GM12878 (cell line): ENCODE data around the gene DPH1. TPM values are rescaled to one million over a fixed set of nuclear protein-coding genes. Genes with fewer than 3 reads are reported as not detected.

Source experiments
- ATAC-seq: fragments of 200-7000 bp; cut with Tn5 transposase; 3 replicates; pipeline ENCODE4 v1.9.1; 2020; ENCODE audit warnings: mild to moderate bottlenecking, moderate library complexity
- BruUV-seq: library from RNA; stranded (reverse); fragments of 400-500 nt; replicated peaks from 2 replicates; lab custom pipeline; 2021; lab: Mats Ljungman, UMichigan
- CTCF ChIA-PET: fragments of 300-600 bp; sonication (Branson Sonifier 250); formaldehyde crosslinking; extraction: SDS; loops from one replicate; lab custom pipeline; 2021; ENCODE audit warnings: inconsistent platforms; lab: Yijun Ruan, JAX
- POLR2A ChIA-PET: fragments of 350-600 bp; formaldehyde crosslinking; extraction: SDS; loops from one replicate; lab custom pipeline; 2021; ENCODE audit warnings: inconsistent platforms; lab: Charles Lee
- RAD21 ChIA-PET: fragments of 300-600 bp; sonication (Branson Sonifier 250); formaldehyde crosslinking; loops from one replicate; lab custom pipeline; 2023; ENCODE audit warnings: antibody characterized with exemption; ENCODE audit not compliant: unreplicated experiment; lab: Charles Lee
- SMC1A ChIA-PET: fragments of 300-600 bp; sonication (Branson Sonifier 250); formaldehyde crosslinking; loops from one replicate; lab custom pipeline; 2023; ENCODE audit not compliant: unreplicated experiment, uncharacterized antibody; lab: Charles Lee
- DNase-seq: peaks from one replicate; pipeline ENCODE4 v3.0.0-alpha.2; 2011; ENCODE audit warnings: low read depth, low spot score
- FAIRE-seq: peaks from 3 replicates; lab custom pipeline; 2011; peaks lifted over from hg19 to GRCh38; lab: Jason Lieb, UNC
- H2AFZ ChIP-seq: 2 replicates; pipeline ENCODE4 v1.6.0; 2011; ENCODE audit warnings: low read depth, low read length, control low read depth; ENCODE audit not compliant: control insufficient read depth
- H3K27ac ChIP-seq: 2 replicates; pipeline ENCODE4 v1.5.1; 2011; ENCODE audit warnings: control low read depth; ENCODE audit not compliant: control insufficient read depth, insufficient read depth
- H3K27me3 ChIP-seq, 2 experiments: replicated peaks in 1 of 2; 2 replicates each; pipeline versions ENCODE4 v1.6.0 to v1.6.1; 2011; ENCODE audit warnings: low read length in 1 of 2; ENCODE audit not compliant: control insufficient read depth in 2 of 2, insufficient read depth in 2 of 2
- H3K36me3 ChIP-seq, 2 experiments: 2 replicates each; pipeline ENCODE4 v1.5.1; 2011; ENCODE audit warnings: low read length in 1 of 2; ENCODE audit not compliant: control insufficient read depth in 2 of 2, insufficient read depth in 2 of 2
- H3K4me1 ChIP-seq: 2 replicates; pipeline ENCODE4 v1.6.1; 2011; ENCODE audit warnings: mild to moderate bottlenecking, low read length, moderate library complexity, mixed read lengths; ENCODE audit not compliant: control insufficient read depth, insufficient read depth
- H3K4me2 ChIP-seq: 2 replicates; pipeline ENCODE4 v1.6.0; 2011; ENCODE audit warnings: control low read depth; ENCODE audit not compliant: control insufficient read depth, insufficient read depth
- H3K4me3 ChIP-seq: fragments of 200-600 bp; sonication (generic); 2 replicates; pipeline ENCODE4 v1.5.1; 2016
- H3K79me2 ChIP-seq: 2 replicates; pipeline ENCODE4 v1.6.0; 2011; ENCODE audit warnings: low read length; ENCODE audit not compliant: control insufficient read depth, insufficient read depth
- H3K9ac ChIP-seq: 2 replicates; pipeline ENCODE4 v1.8.0; 2011; ENCODE audit warnings: low read length, control low read depth, mixed read lengths; ENCODE audit not compliant: control insufficient read depth, insufficient read depth
- H3K9me3 ChIP-seq: replicated peaks from 3 replicates; pipeline ENCODE4 v1.5.1; 2011; ENCODE audit warnings: mild to moderate bottlenecking, low read length; ENCODE audit not compliant: control insufficient read depth, insufficient read depth
- H4K20me1 ChIP-seq: 2 replicates; pipeline ENCODE4 v1.6.0; 2011; ENCODE audit not compliant: control insufficient read depth, insufficient read depth
- CUX1 ChIP-seq: IDR thresholded peaks from 2 replicates; pipeline ENCODE4 v1.6.1; 2012; ENCODE audit warnings: improper control_type of control experiment, low read depth, low read length; ENCODE audit not compliant: insufficient replicate concordance
- DPF2 ChIP-seq: fragments of 450-650 bp; IDR thresholded peaks from 2 replicates; pipeline ENCODE4 v1.6.1; 2017; ENCODE audit warnings: mild to moderate bottlenecking
- GABPA ChIP-seq: IDR thresholded peaks from 2 replicates; pipeline ENCODE4 v1.6.1; 2014; ENCODE audit warnings: antibody characterized with exemption, low read depth, mild to moderate bottlenecking, inconsistent platforms
- HDAC2 ChIP-seq: fragments of 200-600 bp; sonication (generic); IDR thresholded peaks from 2 replicates; pipeline ENCODE4 v1.6.1; 2017
- HDAC6 ChIP-seq: fragments of 200-600 bp; sonication (generic); IDR thresholded peaks from one replicate; pipeline ENCODE4 v1.8.0; 2017; ENCODE audit warnings: antibody characterized with exemption; ENCODE audit not compliant: unreplicated experiment
- HDGF ChIP-seq: fragments of 450-650 bp; IDR thresholded peaks from 2 replicates; pipeline ENCODE4 v1.6.1; 2016; ENCODE audit warnings: antibody characterized with exemption
- KDM1A ChIP-seq: fragments of 200-600 bp; sonication (generic); IDR thresholded peaks from 2 replicates; pipeline ENCODE4 v1.6.1; 2016; ENCODE audit warnings: borderline replicate concordance
- MEF2B ChIP-seq: fragments of 450-650 bp; IDR thresholded peaks from 2 replicates; pipeline ENCODE4 v1.6.1; 2018; ENCODE audit warnings: mild to moderate bottlenecking, moderate library complexity; ENCODE audit not compliant: partially characterized antibody, poor library complexity, severe bottlenecking
- MYB ChIP-seq: fragments of 150-350 bp; IDR thresholded peaks from 2 replicates; pipeline ENCODE4 v1.6.1; 2014; ENCODE audit warnings: mild to moderate bottlenecking, low read depth, low read length, borderline replicate concordance
- NR2C2 ChIP-seq: IDR thresholded peaks from 2 replicates; pipeline ENCODE4 v1.6.1; 2011; ENCODE audit warnings: borderline replicate concordance, low read depth; ENCODE audit not compliant: control insufficient read depth, insufficient read length
- PAX8 ChIP-seq: fragments of 450-650 bp; IDR thresholded peaks from 2 replicates; pipeline ENCODE4 v1.6.1; 2017; ENCODE audit warnings: mild to moderate bottlenecking, moderate library complexity
- POLR2A ChIP-seq: IDR thresholded peaks from 2 replicates; pipeline ENCODE4 v1.6.1; 2011; ENCODE audit warnings: low read depth, mild to moderate bottlenecking, low read length
- SKIL ChIP-seq: fragments of 450-650 bp; IDR thresholded peaks from 2 replicates; pipeline ENCODE4 v1.6.1; 2017; ENCODE audit warnings: mild to moderate bottlenecking, low read depth, inconsistent platforms; ENCODE audit not compliant: poor library complexity, severe bottlenecking
- SMC3 ChIP-seq: IDR thresholded peaks from 2 replicates; pipeline ENCODE4 v1.6.1; 2011; ENCODE audit warnings: low read length, improper control_type of control experiment, borderline replicate concordance
- ZBTB4 ChIP-seq: fragments of 450-650 bp; formaldehyde crosslinking; IDR thresholded peaks from 2 replicates; pipeline ENCODE4 v1.4.0; 2022; ENCODE audit warnings: mild to moderate bottlenecking, moderate library complexity
- WGBS: methylation state at CpG from one replicate; pipeline ENCODE4 v1.1.6; 2016; ENCODE audit warnings: low lambda C conversion rate; ENCODE audit not compliant: insufficient replicate concordance, insufficient coverage; ENCODE audit errors: missing lambda C conversion rate; 5-methylcytosine and 5-hydroxymethylcytosine counted together
- in situ Hi-C: fragments of 300-500 bp; cut with MboI; formaldehyde crosslinking; loops from 9 replicates; pipeline ENCODE4 v1.14.3; 2018; ENCODE audit warnings: mixed read lengths
- intact Hi-C: fragments of 100-400 bp; cut with micrococcal nuclease; formaldehyde crosslinking; loops from one replicate; pipeline ENCODE4 v1.14.2; 2022; ENCODE audit not compliant: unreplicated experiment
- polyA plus RNA-seq, 11 experiments: library from polyadenylated mRNA; depleted of rRNA in 4 of 11; unstranded in 6 of 11; stranded (reverse) in 5 of 11; fragments of >200 nt; fragmentation: Nextera tagmentation in 4 of 11; fragmentation: Illumina TruSeq in 1 of 11; extraction: Ambion mirVana in 4 of 11; extraction: Trizol in 1 of 11; gene quantifications; 1 replicate in 1 of 11; 2 replicates in 10 of 11; pipeline versions ENCODE4 v1.2.1 to v1.2.3, GENCODE V29; 2011 to 2016; ENCODE audit warnings: inconsistent platforms in 2 of 11, missing spikeins in 2 of 11, low read depth in 1 of 11
- total RNA-seq, 4 experiments: library from RNA; depleted of rRNA in 3 of 4; stranded (reverse); fragments of >200 nt in 3 of 4; fragmentation: Illumina TruSeq in 1 of 4; extraction: Trizol in 1 of 4; gene quantifications; 2 replicates each; pipeline versions ENCODE4 v1.2.1 to v1.2.3, GENCODE V29; 2013 to 2021

The DPH1 gene
- total and polyA plus RNA-seq, 10 of the 15 experiments (the other 5 are each of a cell fraction or from before 2014, with no cell fraction given) = 0.29 to 33.6 (median 20.2) TPM

GRCh38 chr17:1996800-1997288 lies 33.1 kb upstream of the DPH1 start:
- Histone ChIP-seq H3K4me3 (no peak overlapping the region), H3K4me2 (no peak overlapping the region), H3K79me2 (no peaks in the 10 kb centered on the region), H3K36me3 (no peaks in the 10 kb centered on the region), H4K20me1 (no peaks in the 10 kb centered on the region), H3K9ac (no peak overlapping the region), H2AFZ (no peak overlapping the region), H3K4me1 (no peaks in the 10 kb centered on the region), H3K9me3 (no peaks in the 10 kb centered on the region), H3K27me3 (peaks cover 1 to 3% of the 10 kb centered on the region in 2 experiments; a peak in 3 of 4 replicates), H3K27ac (no peak overlapping the region)
- ATAC-seq (no peak), FAIRE-seq (no peak), DNase-seq (no peak)
- WGBS = 59% methylated on average over 9 of the region's 9 CpGs
- SMC1A ChIA-PET = no interaction called here
- in situ Hi-C loops (no loop called here), intact Hi-C loops (no loop called here)
- BruUV-seq = no TSS peak
- POLR2A ChIA-PET = no interaction called here
- CTCF ChIA-PET = no interaction called here
- RAD21 ChIA-PET = no interaction called here
- TF ChIP-seq HDAC2 (no peak), KDM1A (no peak), CUX1 (no peak), SMC3 (no peak), HDGF (no peak), GABPA (no peak), MYB (no peak), MEF2B (no peak), SKIL (no peak), NR2C2 (no peak), PAX8 (no peak), ZBTB4 (CRISPR knock-in tag) (no peak), HDAC6 (no peak), POLR2A (no peak), DPF2 (no peak)
